GM19193 (cell line): ENCODE data around the gene SLC22A23.

ENCODE experiments used
- POLR2A ChIP-seq: IDR thresholded peaks from 4 replicates; pipeline ENCODE4 v1.6.1; 2011; ENCODE audit not compliant: insufficient read depth, insufficient read length; ENCODE audit errors: extremely low read depth

SLC22A23 gene

DNA sequence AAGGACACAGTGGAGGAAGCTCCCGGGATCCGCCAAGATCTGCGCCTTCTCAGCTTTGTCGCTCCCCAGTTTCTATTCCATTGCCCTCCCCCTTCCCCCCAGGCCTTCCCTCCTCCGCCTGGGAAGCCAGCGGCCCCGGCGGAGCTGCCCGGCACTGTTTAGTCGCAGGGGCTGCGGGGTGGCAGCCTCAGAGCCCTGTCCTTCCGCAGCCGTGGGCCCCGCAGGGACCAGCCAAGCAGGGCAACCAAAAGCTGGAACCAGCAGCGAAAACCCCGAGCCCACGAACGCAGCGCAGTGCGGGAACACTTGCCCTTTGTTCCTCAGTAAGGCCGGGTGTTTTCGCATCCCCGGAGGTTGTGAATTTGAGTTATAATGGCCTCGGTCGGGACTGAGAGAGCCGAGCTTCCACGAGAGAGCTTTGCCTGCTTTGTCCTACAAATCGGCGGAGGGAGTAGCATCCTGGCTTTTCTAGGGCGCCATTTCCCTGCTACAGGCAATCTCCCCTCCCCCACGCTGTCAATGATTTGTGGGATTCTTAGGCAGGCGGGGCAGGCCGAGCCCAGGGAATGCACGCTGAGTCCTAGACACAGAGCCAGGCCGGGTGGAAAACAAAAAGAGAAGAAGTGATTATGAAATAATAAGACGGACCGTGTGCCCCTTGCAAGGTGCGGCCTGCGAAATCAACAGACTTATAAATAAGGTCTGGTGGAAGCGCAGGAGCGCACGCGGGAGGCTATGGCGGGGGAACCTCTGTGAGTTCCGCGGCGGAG, 225.4 kb downstream of the SLC22A23 start:
- no peak for TF ChIP-seq POLR2A

DNA sequence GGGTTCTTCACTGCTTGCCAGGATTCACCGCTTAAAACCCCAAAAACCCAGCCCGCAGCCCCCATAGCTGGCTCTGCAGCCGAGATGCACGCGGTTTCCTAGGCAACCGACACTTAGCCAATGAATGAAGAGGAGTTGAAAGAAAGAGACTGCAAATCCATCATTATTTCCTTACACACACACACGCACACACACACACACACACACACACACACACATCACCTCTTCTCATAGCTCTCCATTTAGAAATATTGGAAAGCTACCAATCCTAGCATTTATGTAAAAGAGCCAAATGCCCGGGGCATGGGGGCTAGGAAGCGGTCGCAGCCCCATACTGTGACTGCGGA, 226.0 kb downstream of the SLC22A23 start:
- TF ChIP-seq POLR2A, result no peak

DNA sequence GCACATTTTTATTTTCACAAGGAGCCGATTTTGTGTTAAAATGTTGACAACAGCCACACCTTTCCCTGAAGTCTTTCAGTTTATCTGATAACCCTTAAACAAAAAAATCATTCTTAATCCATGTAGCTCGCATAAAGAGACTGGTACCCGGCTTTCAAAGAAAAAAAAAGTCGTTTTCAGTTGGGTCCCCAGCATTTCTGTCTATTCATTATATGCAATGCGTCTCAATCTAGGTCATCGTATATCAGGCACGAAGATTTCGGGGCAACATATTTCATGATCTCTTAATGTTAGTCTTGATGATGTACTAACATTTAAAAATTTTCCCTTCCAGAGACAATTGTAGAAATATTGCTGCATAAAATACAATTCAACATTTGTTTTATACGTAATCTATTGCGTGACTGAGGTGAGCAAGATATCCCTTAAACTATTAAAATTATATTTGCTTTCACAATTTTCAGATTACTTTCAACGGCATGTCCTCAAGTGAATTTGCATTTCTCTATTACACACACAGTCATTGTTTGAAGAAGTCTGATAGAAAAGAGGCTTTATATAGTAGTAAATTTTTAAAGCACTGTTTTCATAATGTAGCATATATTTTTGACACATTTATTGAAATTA, 226.5 kb downstream of the SLC22A23 start:
- TF ChIP-seq POLR2A, result no peak

DNA sequence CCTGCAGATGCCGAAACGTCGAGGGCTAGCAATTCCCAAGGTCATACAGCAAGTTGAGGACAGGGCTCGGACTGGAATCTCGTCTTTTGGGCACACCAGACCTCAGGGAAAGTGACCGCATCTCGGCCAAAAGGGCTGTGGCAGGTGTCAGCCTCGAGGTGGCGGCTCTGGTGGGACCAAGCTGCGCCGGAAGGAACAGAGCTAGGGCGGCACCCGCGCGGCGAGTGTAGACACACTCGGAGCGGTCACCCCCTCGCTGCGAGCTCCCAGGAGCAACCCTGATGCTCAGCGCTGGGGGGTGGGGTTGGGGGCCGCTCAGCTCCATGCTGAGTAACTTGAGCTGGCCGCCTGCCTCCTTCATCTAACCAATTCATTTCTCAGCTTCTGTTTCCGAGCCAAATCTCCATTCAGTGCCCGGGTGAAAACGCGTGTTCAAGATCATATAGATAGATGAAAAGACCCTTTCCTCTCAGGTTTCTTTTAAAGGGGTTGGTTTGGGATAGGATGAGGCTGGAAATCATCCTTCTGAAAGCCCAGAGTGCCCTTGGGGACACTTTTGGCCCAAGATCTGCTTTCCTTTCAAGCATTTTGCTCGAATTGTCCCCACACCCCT, 227.2 kb downstream of the SLC22A23 start:
- no peak for TF ChIP-seq POLR2A

DNA sequence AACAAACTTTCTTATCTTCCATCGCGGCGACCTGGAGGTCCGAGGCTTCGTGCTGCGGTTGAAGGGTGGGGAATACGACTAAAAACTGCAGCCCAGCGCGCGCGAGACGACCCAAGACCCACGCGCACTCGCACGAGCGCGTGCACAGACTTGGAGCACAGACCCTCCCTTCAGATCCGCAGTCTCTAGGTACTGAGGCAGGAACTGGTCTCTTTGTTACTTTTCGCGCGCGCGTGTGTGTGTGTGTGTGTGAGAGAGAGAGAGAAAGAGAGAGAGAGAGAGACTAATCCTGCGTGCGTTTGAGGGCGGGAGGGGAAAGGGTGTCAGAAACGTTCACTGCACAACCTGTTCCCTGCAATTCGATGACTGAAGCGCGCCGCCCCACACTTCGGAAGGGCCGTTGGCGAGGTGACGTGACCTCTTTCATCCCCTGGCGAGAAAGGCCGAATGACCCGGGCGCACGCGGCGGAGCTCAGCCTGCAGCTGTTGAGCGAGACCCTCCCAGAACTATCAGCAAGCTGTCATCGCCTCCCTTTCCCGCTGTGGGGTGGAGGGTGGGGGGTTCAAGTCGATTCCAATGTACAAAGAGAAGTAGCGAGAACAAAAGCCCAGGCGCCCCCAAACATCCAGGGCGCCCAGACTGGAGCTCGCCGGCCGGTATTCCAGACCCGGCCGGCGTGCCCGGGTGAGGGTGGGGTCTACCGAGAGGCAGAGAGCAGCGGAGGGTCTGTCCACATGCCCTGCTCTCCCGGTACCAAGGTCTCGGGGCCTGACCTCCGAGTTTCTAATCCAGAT, 227.9 kb downstream of the SLC22A23 start:
- no peak for TF ChIP-seq POLR2A

DNA sequence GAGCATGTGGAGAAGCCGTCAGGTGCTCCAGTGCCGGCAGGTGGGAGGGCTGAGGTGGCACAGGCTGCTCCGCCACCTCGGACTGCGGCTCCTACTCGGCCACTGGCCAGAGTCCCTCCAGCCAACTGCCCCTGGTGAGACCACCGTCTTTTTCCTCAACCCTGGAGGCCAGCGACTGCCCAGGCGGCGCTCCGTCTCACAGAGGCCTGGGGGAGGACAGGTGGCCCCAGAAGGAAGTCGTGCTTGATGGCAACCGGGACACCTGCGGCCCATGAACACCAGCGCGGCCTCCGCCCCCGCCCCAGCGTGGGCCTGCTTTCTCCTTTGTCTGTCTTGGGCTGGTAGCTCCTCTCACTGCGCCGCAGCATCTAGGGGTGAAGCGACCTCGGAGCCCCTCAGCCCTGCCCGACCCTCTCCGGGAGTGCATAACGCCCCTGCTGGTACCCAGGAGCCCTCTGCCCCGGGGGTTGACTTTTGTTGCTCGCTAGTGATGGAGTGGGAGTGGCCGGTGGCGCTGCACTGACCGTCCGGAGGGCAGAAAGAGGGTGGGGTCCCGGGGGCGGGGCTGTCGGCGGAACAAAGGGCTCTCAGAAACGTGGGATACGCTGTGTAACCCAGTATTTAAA, 228.7 kb downstream of the SLC22A23 start:
- no peak for TF ChIP-seq POLR2A

DNA sequence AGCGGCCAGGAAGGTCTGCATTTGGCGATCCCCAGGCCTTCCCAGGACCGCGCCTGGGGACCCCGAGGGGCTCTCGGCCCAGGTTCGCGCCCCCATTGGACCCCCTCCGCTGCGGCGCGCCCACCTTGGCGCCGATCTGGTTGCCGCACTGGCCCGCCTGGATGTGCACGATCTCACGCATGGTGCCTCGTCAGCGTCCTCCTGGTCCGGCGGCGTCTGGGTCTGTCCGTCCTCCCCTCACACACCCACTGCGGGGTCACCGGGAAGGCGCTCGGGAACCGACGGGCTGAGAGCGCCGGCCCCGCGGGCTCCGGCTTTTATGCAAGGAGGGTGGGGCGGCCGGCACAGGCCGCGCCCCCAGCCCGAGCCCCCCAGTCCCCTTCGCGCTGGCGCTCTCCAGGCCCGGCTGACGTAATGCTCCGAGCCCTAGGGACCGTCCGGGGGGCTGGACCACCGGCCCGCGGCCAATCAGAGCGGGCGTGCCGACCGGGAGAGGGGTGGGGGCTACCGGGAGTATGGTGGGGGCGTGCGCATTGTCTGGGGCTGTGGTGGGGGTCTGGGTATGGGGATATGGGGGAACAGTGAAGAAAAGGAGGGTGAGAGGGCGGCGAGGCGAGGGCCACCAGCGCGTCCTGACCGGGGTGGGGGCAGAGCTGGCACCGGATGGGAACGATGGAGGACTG, 229.3 kb downstream of the SLC22A23 start, which contains the start of gene TUBB2B:
Gene TUBB2B, minus strand, starts transcription at position 291 of the 683 bp plus-strand sequence. Its CDS starts 110 bp downstream, at position 181.
- peak; percentile 68 for TF ChIP-seq POLR2A

DNA sequence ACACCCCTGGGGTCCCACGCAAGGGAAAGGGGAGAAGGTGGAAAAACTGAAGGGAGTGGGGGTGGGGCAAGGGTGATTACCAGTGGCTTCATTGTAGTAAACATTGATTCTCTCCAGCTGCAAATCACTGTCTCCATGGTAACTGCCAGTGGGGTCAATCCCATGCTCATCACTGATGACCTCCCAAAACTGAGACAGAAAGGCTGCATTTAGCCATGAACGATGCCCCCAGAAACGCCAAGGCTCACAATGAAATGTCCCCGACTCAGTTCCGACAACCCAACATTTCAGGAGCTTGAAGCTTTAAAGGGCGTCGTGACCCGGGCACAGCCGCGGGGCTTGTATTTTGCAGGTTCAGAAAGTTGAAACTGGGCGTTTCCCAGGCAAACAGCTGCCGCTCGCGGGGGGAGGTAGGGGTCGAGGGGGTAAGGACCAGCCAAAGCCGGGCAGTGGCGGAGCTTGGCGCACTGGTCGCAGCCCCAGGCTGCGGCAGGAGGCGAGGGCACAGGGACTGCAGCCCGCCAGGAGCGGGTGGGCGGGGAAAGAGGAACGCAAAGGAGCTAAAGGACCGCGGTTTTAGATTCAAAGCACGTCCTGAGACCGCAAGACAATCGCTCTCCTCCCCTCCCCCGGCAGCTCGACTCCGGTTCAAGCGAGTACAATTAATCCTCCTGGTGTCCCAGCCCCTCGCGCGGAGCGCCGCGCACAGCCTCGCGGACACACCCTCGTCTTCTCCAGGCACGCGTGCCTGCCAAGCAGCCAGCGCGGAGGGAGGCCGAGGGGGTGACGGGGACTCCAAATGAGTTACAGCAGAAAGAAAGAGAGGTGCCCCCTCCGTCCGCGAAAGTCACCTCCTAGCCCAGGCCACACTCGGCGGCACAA, 230.1 kb downstream of the SLC22A23 start:
- no peak for TF ChIP-seq POLR2A

DNA sequence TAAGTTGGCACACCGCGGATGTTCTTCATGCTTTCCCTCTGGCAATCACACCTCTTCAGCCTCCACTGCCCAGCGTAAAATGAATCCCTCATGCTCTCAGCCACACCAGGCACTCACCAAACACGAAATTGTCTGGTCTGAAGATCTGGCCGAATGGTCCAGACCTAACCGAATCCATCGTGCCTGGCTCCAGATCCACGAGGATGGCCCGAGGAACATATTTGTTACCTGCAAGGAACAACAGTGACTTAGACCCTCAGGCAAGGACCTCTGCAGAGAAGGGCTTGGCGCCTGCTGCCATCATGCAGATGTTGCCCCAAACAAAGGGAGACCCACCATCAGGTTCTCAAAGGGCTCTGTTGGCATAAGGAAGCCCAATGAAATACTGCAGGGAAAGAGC, 230.8 kb downstream of the SLC22A23 start:
- TF ChIP-seq POLR2A, result no peak

DNA sequence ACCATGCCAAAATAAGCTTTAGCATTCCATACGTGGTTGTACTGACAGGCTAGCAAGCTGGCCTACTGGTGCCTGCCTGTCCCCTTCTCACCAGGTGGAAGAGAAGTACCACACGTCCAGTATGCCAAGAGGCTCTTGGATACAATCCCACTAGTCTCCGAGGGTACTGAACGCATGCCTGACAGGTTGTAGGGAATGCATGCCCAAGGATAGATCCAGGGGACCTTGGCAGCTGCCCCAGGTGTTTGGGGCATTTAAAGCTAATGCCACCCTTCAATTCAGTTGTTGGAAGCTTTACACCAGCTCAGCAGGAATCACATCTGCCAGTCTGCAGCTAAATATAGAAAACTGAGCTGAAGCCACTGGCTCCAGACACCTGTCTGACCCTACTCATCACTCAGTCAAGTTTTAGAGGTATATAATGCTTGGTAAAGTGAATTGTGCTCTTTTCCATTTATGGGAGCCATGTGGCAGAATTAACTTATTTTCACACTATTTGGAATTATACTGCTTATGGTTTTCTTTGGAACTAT, 234.3 kb downstream of the SLC22A23 start:
- no peak for TF ChIP-seq POLR2A

DNA sequence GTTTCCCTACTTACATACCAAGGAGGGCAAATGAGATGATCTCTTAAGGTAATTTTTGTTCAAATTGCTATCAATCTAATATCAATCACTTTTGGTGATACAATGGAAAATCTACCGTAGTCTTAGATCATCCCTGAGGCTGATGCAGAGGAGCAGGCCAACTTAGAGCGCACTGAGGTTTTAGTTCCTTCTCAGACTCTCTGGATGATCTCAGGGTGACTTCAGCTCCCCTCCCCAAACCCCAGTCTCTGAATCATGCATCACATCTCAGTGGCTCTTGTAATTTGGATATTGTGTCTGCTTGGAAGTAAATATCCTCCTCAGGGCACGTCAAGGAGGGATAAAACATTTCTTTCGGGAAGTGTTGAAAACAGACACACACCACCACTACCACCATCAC, 235.3 kb downstream of the SLC22A23 start:
- no peak for TF ChIP-seq POLR2A

DNA sequence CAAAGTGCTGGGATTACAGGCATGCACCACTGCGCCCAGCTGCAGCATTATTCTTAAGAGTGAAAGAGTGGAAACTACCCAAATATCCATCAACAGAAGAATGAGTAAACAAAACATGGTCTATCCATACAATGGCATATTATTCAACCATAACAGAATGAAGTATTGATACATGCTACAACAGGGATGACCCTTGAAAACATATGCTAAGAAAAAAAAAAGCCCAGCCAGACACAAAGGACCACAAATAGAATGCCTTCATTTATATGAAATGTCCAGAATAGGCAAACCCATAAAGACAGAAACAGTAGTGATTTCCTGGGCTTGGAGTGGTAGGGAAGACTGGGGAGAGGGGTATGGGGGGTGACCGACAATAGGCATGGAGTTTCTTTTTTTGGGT, 236.5 kb downstream of the SLC22A23 start:
- TF ChIP-seq POLR2A, result no peak
